NOMO-1 treated with dmso at 0.1 percent for 144 hours (cell line): ENCODE measurements around the gene MSL2.
"Not testable (repeated sequence)": the region's sequence is repeated elsewhere in the genome, so short reads cannot be mapped to it uniquely, and the experiment has no call there.

Experiments
- DNase-seq: peaks from one replicate; lab custom pipeline; 2025; ENCODE audit not compliant: unreplicated experiment; lab: John Stamatoyannopoulos, UW

MSL2 gene

DNA sequence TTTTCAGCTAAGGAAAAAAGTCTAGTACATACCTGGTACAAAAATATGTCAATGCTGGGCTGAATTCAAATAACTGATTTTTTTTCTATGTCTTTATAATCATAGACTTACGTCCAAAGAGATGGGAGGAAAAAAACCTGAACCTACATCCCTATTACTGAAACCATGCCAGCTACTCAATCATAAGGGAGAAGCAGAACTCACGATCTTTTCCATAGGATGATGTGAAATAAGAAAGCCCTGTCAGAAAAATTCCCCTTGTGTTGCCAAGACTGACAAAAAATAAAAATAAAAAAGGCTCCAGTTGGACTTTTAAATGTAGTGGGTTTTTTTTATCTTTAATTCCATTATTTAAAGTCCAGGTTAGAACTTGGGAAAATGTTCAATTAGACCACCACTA lies 3.3 kb downstream of the MSL2 start:
- DNase-seq, result no peak

DNA sequence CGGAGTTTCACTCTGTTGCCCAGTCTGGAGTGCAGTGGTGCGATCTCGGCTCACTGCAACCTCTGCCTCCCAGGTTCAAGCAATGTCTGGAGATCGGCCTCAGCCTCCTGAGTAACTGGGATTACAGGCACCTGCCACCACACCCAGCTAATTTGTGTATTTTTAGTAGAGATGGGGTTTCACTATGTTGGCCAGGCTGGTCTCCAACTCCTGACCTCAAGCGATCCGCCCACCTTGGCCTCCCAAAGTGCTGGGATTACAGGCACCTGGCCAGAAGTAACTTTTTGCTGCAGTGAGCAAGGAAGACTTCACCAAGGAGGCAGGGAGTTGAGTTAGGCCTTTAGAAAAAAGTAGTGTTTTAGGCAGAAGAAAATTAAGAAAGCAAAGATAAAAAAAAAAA lies 3.9 kb downstream of the MSL2 start:
- not testable (repeated sequence) for DNase-seq

DNA sequence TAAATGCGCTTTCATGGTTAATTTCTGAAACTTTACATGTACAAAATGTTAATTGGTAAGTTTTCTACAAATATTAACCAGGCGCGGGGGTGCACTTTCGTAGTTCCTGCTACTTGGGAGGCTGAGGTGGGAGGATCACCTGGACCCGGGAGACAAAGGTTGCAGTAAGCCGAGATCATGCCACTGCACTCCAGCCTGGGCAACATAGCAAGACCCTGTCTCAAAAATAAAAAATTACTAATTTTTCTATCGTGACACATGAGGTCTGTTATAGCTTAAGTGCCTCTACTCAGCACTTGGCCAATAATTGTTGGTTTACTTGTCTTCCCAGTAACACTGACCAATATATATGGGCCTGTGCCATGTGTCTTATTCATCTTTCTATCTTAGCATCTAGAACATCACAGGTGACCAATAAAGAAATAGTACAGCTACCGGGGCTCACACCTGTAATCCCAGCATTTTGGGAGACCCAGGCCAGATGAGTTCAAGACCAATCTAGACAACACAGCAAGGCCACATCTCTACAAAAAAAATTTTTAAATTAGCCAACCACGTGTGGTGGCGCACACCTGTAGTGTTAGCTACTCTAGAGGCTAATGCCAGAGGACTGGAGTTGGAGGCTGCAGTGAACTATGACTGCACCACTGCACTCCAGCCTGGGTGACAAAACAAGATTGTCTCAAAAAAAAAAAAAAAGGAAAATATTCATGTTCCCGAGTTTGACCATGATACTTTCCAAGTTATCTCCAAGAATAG lies 6.1 kb downstream of the MSL2 start:
- no peak for DNase-seq

DNA sequence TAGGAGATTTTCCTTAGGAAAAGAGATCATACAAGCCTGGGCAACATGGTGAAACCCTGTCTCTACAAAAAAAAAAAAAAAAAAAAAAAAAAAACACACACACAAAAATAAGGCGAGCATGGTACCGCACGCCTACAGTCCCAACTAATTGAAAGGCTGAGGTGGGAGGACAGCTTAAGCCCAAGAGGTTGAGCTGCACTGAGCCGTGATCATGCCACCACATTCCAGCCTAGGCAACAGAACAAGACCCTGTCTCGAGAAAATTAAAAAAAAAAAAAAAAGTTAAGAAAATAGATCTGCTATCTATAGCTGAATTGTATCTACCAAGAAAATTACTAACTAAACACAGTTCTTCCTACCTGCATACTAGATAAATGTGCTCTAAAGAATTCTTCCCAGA lies 7.1 kb downstream of the MSL2 start:
- DNase-seq, result no peak

DNA sequence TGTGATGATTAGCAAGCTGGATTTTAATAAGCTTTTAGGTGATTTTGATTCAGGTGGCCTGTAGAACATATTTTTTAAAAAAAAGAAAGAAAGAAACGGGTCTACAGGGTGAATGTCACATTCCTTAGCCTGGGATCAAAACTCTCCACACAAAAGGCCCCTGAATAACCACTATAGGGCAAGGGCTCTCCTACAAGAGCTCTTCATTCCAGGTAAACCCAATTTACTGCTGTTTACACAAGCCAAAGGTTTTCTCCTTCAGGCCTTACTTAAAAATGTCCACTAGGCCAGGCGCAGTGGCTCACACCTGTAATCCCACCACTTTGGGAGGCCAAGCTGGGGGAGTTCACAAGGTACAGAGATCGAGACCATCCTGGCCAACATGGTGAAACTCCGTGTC lies 8.3 kb downstream of the MSL2 start:
- DNase-seq, result no peak

DNA sequence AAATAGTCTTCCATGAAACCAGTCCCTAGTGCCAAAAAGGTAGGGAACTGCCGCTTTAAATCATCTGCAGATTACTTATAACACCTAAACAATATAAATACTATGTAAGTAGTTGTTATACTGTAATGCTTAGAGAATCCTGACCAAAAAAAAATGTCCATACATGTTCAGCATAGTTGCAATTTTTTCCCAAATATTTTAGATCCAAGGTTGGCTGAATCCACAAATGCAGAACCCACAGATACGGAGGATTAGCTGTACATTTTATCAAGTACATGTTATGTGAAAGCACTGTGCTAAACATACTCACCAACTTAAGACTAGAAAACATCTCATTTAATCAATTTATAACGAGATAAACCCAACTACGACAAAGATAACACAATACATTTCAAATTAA lies 9.3 kb downstream of the MSL2 start:
- no peak for DNase-seq

DNA sequence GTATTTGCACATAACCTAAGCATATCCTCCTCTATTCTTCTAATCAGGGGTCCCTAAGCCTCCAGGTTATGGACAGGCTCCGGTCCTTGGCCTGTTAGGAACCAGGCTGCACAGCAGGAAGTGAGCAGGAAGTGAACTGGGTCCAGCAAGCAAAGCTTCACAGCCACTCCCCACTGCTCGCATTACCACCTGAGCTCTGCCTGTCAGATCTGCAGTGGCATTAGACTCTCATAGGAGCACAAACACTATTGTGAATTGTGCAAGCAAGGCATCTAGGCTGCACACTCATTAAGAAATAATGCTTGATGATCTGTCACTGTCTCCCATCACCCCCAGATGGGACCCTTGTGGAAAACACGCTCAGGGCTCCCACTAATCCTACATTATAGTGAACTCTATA lies 9.8 kb downstream of the MSL2 start:
- no peak for DNase-seq

DNA sequence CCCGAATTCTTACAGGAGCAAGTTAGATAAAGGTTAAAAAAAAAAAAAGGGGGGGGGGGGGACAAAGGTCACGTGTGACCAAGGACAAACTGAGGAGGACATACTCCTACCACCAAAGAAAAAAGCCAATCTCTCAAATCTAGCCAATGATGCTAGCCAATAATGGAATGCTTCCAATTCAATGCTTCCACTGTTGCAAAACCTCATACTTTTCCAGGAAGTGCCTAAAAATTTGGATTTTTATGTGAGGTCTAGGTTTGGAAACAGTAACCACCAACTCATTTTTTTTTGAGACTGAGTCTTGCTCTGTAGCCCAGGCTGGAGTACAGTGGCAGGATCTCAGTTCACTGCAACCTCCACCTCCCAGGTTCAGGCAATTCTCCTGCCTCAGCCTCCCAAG lies 11.4 kb downstream of the MSL2 start:
- DNase-seq, result no peak

DNA sequence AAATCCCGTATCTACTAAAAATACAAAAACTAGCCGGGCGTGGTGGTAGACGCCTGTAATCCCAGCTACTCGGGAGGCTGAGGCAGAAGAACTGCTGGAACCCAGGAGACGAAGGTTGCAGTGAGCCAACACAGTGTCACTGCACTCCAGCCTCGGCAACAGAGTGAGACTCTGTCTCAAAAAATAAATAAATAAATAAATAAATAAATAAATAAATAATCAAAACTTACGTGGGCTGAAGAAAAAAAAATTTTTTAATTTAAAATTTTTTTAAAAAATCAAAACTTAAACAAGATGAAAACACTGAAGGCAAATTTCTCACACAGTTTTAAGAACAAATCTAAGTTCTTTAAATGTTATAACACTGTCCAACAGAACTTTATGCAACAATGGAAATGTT lies 14.4 kb downstream of the MSL2 start:
- DNase-seq, result no peak

DNA sequence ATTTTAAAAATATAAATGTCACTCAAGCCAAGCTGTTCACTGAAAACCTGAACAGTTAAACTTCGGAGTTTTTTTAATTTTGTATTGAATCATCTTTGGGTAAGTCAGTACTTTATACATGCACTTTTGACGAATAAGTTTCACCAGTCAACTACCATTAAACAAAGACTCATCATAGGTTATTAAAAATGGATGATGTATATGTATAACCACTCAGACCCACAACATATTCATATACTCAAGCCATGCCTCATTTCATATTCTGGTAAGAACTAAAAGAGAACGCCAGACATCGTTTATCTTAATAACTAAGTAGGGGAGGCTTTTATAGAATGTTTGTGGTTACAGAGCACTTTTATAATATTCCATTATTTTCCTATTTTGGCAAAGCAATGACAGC lies 18.3 kb downstream of the MSL2 start:
- no peak for DNase-seq

DNA sequence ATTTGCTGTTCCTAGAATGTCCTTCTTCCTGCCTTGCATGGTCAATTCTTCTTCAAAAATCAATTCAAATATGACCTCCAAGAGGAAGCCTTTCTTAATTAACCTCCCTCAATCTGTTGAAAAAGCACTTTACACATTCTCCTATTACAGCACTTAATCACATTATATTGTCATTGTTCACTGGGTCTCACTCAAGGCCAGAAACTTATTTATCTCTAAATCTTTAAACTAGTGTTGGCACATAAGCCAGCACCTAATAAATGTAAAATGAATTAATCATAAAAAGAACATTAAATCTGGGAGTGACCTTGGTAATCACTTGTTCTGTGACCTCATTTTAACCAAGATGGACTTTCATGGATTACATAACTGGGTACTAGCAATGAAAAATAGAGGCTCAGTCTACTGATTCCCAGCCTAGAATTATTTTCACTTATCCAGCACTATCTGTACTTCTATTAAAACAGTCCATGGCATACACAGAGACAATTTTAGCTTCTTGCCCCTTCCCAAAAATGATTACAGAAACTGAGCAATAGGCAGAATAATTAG lies 22.1 kb downstream of the MSL2 start:
- no peak for DNase-seq

DNA sequence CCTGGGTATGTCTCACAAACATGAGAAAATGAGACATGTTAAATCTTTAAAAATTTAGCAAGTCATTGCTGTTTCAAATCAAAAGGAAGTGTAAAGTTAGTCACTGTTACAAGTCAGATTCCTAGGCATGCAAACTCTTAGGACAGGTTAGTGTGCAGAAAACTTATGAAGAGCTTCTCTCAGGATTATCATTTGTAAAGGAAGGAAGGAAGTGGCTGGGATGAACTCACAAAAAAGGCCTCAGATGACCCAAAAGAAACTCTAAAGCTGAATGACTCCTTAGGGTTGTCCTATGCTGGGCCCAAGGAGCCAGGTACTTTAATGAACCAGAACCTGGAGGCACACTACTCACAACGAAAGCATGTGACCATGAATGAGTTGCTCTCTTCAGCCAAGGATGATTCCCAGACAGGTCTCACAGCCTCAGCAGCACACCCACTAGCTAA lies 25.0 kb downstream of the MSL2 start:
- DNase-seq, result no peak

DNA sequence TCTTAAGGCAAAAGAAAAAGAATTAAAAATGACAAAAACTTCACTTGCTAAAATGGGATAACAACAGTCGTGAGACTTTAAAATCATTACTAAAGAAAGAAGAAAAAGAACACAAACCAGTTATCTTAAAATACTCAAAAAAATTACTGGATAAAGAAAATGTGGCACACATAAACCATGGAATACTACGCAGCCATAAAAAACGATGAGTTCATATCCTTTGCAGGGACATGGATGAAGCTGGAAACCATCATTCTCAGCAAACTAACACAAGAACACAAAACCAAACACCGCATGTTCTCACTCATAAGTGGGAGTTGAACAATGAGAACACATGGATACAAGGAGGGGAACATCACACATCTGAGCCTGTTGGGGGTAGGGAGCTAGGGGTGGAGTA lies 27.9 kb downstream of the MSL2 start:
- not testable (repeated sequence) for DNase-seq

DNA sequence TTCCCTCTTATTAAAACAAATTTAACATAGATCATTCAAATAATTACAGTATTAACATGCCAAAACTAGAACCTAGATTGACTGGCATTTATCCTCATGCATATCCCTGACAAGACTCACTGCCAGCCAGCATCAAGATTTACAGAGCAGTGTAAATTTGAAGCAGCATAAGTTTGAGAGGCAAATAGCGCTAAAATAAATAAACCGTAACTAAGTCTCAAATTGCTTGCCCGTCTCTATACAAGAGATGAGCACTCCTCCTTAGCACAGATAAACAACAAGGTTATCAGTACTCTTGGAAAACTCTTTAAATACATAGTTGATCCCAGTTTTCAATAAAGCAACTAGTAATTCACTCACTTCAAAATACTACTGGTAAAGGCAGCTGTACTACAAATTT lies 29.6 kb downstream of the MSL2 start:
- DNase-seq, result no peak

DNA sequence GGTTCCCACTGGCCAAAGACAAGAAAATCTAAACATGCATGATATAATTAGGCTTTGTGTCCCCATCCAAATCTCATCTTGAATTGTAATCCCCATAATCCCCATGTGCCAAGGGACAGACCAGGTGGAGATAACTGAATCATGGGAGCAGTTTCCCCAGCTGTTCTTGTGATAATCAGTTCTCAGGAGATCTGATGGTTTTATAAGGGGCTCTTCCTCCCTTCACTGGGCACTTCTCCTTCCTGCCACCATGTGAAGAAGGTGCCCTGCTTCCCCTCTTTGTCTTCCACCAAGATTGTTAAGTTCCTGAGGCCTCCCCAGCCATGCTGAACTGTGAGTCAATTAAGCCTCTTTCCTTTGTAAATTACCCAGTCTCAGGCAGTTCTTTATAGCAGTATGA lies 32.5 kb downstream of the MSL2 start:
- not testable (repeated sequence) for DNase-seq

DNA sequence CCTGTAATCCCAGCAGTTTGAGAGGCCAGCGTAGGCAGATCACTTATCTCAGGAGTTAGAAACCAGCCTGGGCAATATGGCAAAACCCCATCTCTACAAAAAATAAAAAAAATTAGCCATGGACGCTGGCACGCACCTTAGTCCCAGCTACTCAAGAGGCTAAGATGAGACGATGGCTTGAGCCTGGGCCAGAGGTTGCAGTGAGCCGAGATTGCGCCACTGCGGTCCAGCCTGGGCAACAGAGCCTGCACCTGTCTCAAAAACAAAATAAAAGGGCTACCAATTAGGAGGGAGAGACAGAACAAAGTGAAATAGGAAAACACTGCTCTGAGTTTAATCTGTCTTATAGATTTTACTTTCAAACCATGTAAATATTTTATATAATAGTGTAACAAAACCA lies 33.8 kb downstream of the MSL2 start:
- DNase-seq, result no peak

DNA sequence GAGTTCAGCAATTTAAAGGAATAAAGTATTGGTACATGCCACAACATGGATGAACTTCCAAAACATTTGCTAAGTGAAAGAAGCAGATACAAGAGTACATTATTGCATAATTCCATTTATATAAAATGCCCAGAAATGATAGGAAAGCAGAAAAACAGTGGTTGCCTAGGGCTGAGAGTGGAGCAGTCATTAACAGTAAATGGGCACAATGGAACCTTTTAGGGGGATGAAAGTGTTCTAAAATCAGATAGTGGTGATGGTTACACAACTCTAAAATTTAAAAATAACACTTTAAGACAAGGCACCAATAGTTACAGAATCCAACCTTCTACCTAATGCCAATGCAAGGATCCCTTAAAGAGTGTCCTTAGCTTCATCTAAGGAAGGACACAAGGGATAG lies 34.6 kb downstream of the MSL2 start:
- DNase-seq, result no peak

DNA sequence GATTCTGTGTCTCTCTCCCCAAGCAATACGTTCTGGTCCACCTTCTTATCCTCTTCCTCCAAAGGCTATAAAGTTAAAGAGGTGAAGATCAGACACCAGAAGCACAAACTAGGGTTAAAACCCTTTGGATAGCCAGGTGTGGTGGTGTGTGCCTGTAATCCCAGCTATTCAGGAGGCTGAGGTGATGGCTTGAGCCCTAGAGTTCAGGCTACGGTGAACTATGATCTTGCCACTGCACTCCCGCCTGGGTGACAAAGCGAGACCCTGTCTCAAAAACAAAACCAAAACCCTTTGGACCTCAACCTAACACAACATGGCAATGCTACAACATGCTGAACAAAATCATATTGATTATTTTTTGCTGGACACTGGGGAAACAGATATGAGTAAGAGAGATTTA lies 43.2 kb downstream of the MSL2 start:
- no peak for DNase-seq

DNA sequence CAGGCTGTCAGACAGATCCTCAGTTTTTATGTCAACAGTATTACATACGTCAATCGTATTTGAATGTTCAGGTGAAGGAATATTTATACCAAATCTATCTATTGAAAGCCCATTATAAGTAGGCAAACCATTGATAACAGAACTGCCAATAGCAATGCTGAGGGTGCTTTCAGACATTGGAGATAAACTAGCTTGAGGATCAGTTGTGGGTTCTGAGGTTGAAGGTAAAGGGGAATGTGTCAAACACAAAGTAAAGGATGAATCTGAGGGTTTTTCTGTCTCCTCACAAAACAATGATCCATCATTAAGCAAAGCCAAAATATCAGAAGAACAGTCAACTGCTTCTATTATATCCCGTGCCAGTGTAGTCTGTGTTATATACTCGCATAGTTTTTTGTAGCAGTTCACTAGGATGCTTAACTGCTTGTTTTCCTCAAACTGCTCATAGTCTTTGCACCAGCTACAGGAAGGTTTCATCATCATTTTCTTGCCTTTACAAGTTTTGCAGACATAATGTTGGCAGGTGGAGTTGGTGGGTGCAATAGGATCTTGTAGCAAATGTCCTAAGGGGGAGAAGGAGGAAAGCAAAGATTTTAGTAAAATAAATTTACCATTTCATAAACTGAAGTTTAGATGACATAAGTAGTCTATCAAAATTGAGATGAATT lies 43.8 kb downstream of the MSL2 start:
- no peak for DNase-seq

DNA sequence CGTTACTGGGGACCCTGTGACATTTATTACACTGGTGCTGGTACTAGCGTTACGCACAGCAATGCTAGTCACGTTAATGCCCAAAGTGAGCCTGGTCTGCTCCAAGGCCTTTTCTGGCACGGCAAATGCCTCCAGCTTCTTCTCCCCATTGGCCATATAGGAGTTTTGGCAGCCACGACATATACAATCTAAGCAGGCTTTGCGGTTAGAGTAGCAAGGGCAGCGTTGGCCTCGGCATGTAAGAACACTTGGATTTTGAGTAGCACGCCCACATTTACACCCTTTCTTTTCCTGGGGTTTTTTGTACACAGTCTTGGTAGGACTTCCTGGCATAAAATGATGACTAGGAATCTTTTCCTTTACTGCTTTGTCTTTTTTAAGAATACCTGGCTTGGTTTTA lies 44.9 kb downstream of the MSL2 start:
- no peak for DNase-seq

DNA sequence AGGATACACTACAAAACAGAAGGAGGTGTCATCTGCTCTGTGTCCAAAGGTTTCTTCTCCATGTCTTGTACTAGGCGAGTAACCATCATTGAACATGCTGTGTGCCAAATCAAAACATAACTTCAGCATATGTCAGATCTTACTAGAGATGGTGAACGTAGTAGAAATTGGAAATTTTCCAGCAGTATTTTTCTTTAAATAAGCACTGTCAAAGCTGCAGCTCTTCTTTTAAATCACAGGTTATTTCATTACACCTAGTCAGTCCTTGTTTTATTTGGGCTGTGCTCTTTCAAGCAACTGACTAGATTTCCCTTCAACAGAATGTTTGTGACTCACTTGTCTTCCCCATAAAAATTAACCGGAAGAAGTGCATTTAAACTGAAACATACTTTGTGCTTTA lies 46.5 kb downstream of the MSL2 start:
- DNase-seq, result no peak

DNA sequence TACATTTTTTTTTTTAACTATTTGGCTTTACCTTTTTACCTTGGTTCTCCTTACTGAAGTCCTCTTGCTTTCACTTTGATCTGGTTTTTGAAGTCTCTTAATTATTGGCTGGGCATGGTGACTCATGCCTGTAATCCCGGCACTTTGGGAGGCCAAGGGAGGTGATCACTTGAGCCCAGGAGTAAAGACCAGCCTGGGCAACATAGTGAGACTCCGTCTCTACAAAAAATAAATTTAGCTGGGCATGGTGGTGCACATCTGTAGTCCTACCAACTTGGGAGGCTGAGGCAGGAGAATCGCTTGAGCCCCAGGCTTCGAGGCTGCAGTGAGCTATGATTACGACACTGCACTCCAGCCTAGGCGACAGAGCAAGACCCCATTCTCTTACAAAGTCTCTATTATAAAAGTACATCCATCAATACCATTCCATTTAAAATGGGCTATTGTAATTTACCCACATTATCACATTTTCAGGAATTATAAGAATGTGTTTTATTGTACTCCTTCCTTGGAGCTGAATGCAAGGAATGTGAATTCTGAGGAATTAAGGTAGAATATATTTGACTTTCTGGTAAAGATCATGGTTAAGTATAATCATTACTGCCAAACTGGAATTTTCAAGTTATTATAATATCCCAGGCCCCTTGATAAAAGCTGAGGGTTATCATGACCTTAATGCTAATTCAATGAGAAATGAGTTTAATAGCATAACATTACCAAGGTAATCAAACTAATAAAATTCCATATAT lies 49.0 kb downstream of the MSL2 start:
- no peak for DNase-seq
